Stomach (tissue), 4 donors: Measurements from ENCODE around the gene CXCL11.

ENCODE experiments used
- CTCF ChIP-seq, 7 experiments: fragments of 450-650 bp in 4 of 7; fragments of 200-600 bp in 3 of 7; sonication (generic) in 3 of 7; IDR thresholded peaks; one replicate each; pipeline ENCODE4 v1.5.1; 2016 to 2019; ENCODE audit warnings: antibody characterized with exemption in 7 of 7, control low read depth in 2 of 7, mild to moderate bottlenecking in 1 of 7
- EP300 ChIP-seq: sonication (generic); formaldehyde crosslinking; IDR thresholded peaks from one replicate; pipeline ENCODE4 v1.6.1; 2017; ENCODE audit warnings: antibody characterized with exemption
- POLR2A ChIP-seq, 4 donors: fragments of 450-650 bp; IDR thresholded peaks; one replicate each; pipeline ENCODE4 v1.6.1; 2016; ENCODE audit warnings: antibody characterized with exemption in 4 of 4, control low read depth in 2 of 4, mild to moderate bottlenecking in 1 of 4, moderate library complexity in 1 of 4
- POLR2AphosphoS5 ChIP-seq, 3 donors: sonication (generic); formaldehyde crosslinking; IDR thresholded peaks; one replicate each; pipeline ENCODE4 v1.6.1; 2016; ENCODE audit warnings: antibody characterized with exemption in 3 of 3

GRCh38 chr4:76060506-76060905, 24.6 kb upstream of the CXCL11 start:
- TF ChIP-seq POLR2A (IDR thresholded peaks at IDR 0.05), result no peak
- TF ChIP-seq CTCF (IDR thresholded peaks at IDR 0.05), result no peak
- TF ChIP-seq POLR2AphosphoS5 (IDR thresholded peaks at IDR 0.05), result no peak
- TF ChIP-seq EP300, result no peak
